ENCODE data around the gene VDAC1.
"Not testable (repeated sequence)": the region's sequence is repeated elsewhere in the genome, so short reads cannot be mapped to it uniquely, and the experiment has no call there.

VDAC1 gene, protein sequence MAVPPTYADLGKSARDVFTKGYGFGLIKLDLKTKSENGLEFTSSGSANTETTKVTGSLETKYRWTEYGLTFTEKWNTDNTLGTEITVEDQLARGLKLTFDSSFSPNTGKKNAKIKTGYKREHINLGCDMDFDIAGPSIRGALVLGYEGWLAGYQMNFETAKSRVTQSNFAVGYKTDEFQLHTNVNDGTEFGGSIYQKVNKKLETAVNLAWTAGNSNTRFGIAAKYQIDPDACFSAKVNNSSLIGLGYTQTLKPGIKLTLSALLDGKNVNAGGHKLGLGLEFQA

GRCh38 chr5:134004626-134005416 is at the start of gene VDAC1:
TSS of gene VDAC1 (minus strand) at chr5:134004975. CDS start at chr5:133993012, 11,963 bp downstream.
- DNase-seq (ENCODE audit: low read depth): no peak

- no peak for DNase-seq (ENCODE audit: low read depth)
Measured at GRCh38 chr5:134053840-134054338, 49.1 kb upstream of the VDAC1 start.

DNA sequence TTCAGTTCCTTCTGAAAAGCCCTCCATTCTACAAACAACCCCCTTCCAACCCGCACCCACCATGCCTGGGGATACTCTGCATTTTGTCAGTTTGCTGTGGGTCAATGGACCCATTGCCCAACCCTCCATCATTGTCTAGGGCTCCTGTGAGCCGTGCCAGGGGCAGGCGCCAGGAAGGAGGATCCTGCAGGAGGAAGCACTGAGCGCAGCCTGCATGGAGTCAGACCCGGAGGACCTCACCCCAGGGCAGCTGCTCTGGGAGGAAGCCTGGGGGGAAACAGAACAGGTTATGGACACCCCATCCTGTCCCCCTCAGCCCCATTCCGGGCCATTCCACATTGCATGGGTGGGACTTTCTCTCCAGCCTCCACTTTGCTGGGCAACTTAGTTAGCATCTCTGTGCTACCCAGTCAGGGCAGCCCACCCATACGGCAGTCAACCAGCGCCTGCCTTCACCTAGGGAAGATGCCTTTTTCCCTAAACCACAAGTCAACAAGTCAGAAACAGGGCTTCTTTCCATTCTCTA is 48.6 kb upstream of the VDAC1 start:
- DNase-seq (ENCODE audit: low read depth): no peak

DNA sequence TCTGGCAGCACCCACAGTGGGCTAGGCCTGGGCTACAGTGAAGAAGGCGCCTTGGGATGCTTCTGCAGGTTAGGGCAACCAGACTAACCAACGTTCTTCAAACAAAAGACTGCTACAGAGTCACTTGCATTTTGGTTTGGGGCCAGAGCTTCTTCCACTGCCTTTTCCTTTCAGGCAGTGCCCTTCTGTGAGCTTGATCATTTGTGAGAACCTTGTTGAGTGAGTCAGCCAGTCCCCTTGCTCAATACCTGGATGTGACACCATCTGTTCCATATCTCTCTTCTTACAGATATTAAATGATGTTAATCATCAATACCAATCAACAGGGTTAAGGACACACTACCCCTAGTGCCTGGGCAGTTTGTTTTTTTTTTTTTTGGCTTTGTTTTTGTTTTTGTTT is 46.5 kb upstream of the VDAC1 start:
- DNase-seq (ENCODE audit: low read depth): no peak

DNA sequence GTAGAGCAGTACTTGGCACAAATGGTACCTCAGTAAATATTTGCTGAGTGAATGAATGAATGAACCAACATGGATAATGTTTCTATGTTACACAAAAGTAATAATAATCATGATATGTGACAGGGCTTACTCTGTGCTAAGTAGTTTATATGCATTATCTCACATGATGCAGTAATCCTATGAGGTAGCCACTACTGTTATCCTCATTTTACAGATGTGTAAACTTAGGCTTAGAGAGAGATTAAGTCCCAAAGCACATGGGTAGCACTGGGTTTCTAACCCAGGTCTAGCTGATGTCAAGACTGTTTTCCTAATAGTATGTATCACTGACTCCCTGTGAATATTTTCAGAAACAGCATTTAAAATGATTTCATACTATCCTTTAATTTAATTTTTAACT is 44.1 kb upstream of the VDAC1 start:
- DNase-seq (ENCODE audit: low read depth): no peak

DNA sequence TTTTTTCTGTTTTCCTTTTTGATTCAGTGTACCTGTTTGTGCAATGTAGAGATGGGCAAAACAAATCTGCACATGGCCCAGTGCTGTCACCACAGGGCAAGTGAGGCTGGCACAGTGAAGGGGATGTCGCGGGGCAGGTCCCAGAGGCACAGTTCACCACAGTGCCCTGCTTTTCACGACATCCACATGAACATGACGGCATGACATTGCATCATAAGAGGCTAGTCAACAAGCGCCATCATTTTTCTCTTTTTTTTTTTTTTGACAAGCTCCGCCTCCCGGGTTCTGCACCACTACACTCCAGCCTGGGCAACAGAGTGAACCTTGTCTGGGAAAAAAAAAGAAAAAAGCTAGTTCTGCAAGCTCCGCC is 42.9 kb upstream of the VDAC1 start:
- DNase-seq (ENCODE audit: low read depth): no peak

DNA sequence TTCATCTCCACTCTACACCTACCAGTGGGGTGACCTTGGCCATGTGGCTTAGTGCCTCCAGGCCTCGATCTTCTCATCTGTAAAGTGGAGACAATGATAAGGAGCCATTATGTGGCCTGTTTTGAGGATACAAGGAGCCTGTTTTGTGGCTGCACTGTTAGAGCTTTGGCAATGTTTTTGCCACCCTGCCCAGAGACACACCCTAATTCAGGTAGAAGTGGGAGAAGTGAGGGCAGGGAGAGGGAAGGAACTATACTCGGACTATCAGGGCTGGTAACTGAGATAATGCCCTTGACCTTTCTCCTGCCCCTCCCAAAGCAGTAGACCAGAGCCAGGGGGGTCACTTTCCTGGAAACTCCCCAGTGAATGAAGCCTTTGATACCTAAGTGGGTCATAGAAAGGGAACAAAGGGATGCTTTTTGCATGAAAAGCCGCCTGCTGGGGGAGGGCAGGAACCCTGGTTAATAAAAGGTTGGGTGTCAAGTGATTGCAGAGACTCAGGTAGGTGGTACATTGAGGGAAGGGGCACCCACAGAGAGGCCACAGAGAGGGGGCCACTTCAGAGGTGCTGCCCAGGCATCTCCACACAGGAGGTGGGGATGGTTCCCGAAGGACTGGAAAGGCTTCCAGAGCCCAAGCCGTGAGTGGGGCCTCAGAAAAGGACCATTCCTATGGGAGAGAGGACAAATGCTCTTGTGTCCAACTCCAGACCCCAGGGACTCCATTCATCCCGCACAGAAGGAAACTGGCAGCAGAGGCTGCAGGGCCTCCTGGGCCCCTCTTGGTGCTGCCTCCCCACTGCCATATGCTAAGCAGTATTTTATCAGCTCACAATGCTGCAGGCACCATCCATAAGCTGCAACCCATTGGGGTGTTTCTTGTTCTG is 42.3 kb upstream of the VDAC1 start:
- no peak for DNase-seq (ENCODE audit: low read depth)

GRCh38 chr5:134046330-134046729 is 41.6 kb upstream of the VDAC1 start:
- no peak for DNase-seq (ENCODE audit: low read depth)

- no peak for DNase-seq (ENCODE audit: low read depth)
Measured at GRCh38 chr5:134043793-134044792, 39.3 kb upstream of the VDAC1 start.

- DNase-seq (ENCODE audit: low read depth): no peak
Measured at GRCh38 chr5:134041570-134042411, 37.0 kb upstream of the VDAC1 start.

DNA sequence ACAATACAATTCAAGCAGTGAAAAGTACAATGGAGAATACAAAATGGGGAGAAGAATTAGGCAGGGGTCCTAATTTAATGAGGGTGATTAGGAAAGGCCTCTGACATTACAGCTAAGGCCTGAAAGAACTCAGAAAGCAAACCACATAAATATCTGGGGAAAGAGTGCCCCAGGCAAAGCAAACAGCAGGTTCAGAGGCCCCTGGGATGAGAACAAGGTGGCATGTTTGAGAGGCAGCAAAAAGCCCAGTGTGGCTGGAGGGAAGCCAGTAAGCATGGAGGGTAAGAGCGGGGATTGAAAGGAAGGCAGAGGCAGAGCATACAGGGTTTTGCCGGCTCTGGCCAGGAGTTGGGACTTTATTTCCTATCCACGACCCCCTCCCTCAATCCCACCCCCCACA is 33.4 kb upstream of the VDAC1 start:
- DNase-seq (ENCODE audit: low read depth): no peak

- DNase-seq (ENCODE audit: low read depth): no peak
Measured at GRCh38 chr5:134037160-134037559, 32.4 kb upstream of the VDAC1 start.

DNA sequence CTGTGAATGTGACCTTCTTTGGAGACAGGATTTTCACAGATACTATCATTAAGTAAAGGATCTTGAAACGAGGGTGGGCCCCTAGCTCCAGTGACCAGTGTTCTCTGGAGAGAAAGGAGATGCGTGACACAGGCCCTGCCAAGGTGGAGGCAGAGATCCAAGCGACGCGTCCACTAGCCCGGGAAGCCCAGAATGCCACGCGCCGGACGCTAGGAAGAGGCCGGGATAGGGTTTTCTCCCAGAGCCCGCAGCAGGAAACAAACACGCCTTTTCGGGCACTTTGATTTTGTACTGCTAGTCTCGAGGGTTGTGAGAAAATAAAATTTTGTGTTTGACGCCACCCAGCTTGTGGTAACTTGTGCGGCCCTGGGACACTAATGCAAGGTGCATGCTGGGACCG is 29.6 kb upstream of the VDAC1 start:
- DNase-seq (ENCODE audit: low read depth): no peak

GRCh38 chr5:134030303-134030964 is 25.7 kb upstream of the VDAC1 start:
- not testable (repeated sequence) for DNase-seq (ENCODE audit: low read depth)

GRCh38 chr5:134029156-134029555 is 24.4 kb upstream of the VDAC1 start:
- DNase-seq (ENCODE audit: low read depth): no peak

GRCh38 chr5:134028496-134028895 is 23.7 kb upstream of the VDAC1 start:
- no peak for DNase-seq (ENCODE audit: low read depth)

- no peak for DNase-seq (ENCODE audit: low read depth)
Measured at GRCh38 chr5:134027288-134027615, 22.5 kb upstream of the VDAC1 start.

- DNase-seq (ENCODE audit: low read depth): no peak
Measured at GRCh38 chr5:134026521-134027287, 21.9 kb upstream of the VDAC1 start.

- DNase-seq (ENCODE audit: low read depth): no peak
Measured at GRCh38 chr5:134025786-134026185, 21.0 kb upstream of the VDAC1 start.

All from non-pigmented ciliary epithelial cell (primary cell).